Trophoblast cell (in vitro differentiated cells and primary cell): Measurements from ENCODE around the gene CFAP69.

Experiments used
- DNase-seq, 2 donors: peaks; one replicate each; pipeline ENCODE4 v3.0.0-alpha.2; 2016
- H2AFZ ChIP-seq: 2 replicates; pipeline ENCODE4 v1.6.1; 2013; ENCODE audit warnings: low read length, moderate library complexity, mild to moderate bottlenecking; ENCODE audit not compliant: insufficient read depth, poor library complexity
- H2AK5ac ChIP-seq: 2 replicates; pipeline ENCODE4 v1.6.1; 2013; ENCODE audit warnings: mild to moderate bottlenecking, low read length
- H2BK120ac ChIP-seq: 2 replicates; pipeline ENCODE4 v1.6.1; 2013; ENCODE audit warnings: low read length, mild to moderate bottlenecking, moderate library complexity; ENCODE audit not compliant: insufficient read depth, poor library complexity
- H2BK12ac ChIP-seq: 2 replicates; pipeline ENCODE4 v1.6.1; 2013; ENCODE audit warnings: mild to moderate bottlenecking, low read length, moderate library complexity
- H2BK5ac ChIP-seq: 2 replicates; pipeline ENCODE4 v1.6.1; 2013; ENCODE audit warnings: low read length, low read depth, moderate library complexity, mild to moderate bottlenecking; ENCODE audit not compliant: poor library complexity
- H3K14ac ChIP-seq: 2 replicates; pipeline ENCODE4 v1.6.1; 2013; ENCODE audit warnings: mild to moderate bottlenecking, low read length
- H3K18ac ChIP-seq: 2 replicates; pipeline ENCODE4 v1.6.1; 2013; ENCODE audit warnings: mild to moderate bottlenecking, low read length
- H3K23ac ChIP-seq: 2 replicates; pipeline ENCODE4 v1.6.1; 2013; ENCODE audit warnings: low read length
- H3K27ac ChIP-seq: 2 replicates; pipeline ENCODE4 v1.5.1; 2013; ENCODE audit warnings: low read depth, mild to moderate bottlenecking, inconsistent platforms, low read length, moderate library complexity
- H3K27me3 ChIP-seq: 2 replicates; pipeline ENCODE4 v1.6.1; 2013; ENCODE audit warnings: inconsistent platforms, mild to moderate bottlenecking, low read length, moderate library complexity; ENCODE audit not compliant: insufficient read depth
- H3K36me3 ChIP-seq, 2 experiments: 1 replicate in 1 of 2; 2 replicates in 1 of 2; pipeline ENCODE4 v1.6.1; 2013; ENCODE audit warnings: low read length in 2 of 2, mild to moderate bottlenecking in 2 of 2, moderate library complexity in 1 of 2; ENCODE audit not compliant: insufficient read depth in 2 of 2, control insufficient read depth in 1 of 2
- H3K4ac ChIP-seq: 2 replicates; pipeline ENCODE4 v1.6.1; 2013; ENCODE audit warnings: low read depth, mild to moderate bottlenecking, low read length, moderate library complexity
- H3K4me1 ChIP-seq, 2 experiments: 1 replicate in 1 of 2; 2 replicates in 1 of 2; pipeline ENCODE4 v1.6.1; 2013; ENCODE audit warnings: low read length in 2 of 2, mild to moderate bottlenecking in 2 of 2, moderate library complexity in 1 of 2; ENCODE audit not compliant: insufficient read depth in 2 of 2, control insufficient read depth in 1 of 2
- H3K4me2 ChIP-seq: 2 replicates; pipeline ENCODE4 v1.6.1; 2013; ENCODE audit warnings: inconsistent platforms, mild to moderate bottlenecking, low read length, moderate library complexity
- H3K4me3 ChIP-seq: 2 replicates; pipeline ENCODE4 v1.5.1; 2013; ENCODE audit warnings: mild to moderate bottlenecking, low read depth, low read length, inconsistent platforms
- H3K79me1 ChIP-seq: one replicate; pipeline ENCODE4 v1.6.1; 2013; ENCODE audit warnings: low read length
- H3K79me2 ChIP-seq: 2 replicates; pipeline ENCODE4 v1.6.1; 2013; ENCODE audit warnings: low read length, mild to moderate bottlenecking; ENCODE audit not compliant: control insufficient read depth, insufficient read depth, poor library complexity
- H3K9ac ChIP-seq: 2 replicates; pipeline ENCODE4 v1.6.1; 2013; ENCODE audit warnings: mild to moderate bottlenecking, low read length
- H3K9me3 ChIP-seq: 2 replicates; pipeline ENCODE4 v1.6.1; 2013; ENCODE audit warnings: low read depth, mild to moderate bottlenecking, control low read depth, inconsistent platforms, low read length; ENCODE audit not compliant: insufficient read depth
- H4K12ac ChIP-seq: 2 replicates; pipeline ENCODE4 v1.6.1; 2013; ENCODE audit warnings: low read depth, mild to moderate bottlenecking, low read length, moderate library complexity
- H4K8ac ChIP-seq: 2 replicates; pipeline ENCODE4 v1.6.1; 2013; ENCODE audit warnings: low read depth, mild to moderate bottlenecking, low read length, moderate library complexity
- H4K91ac ChIP-seq: one replicate; pipeline ENCODE4 v1.6.1; 2013; ENCODE audit warnings: low read depth, mild to moderate bottlenecking, low read length, moderate library complexity
- WGBS: extraction: QIAGEN DNeasy Blood & Tissue Kit; methylation state at CpG from one replicate; pipeline ENCODE4 v1.1.7; 2013; ENCODE audit warnings: missing lambda C conversion rate; ENCODE audit not compliant: insufficient read length, insufficient coverage; ENCODE audit errors: extremely low coverage; 5-methylcytosine and 5-hydroxymethylcytosine counted together

Gene CFAP69

DNA sequence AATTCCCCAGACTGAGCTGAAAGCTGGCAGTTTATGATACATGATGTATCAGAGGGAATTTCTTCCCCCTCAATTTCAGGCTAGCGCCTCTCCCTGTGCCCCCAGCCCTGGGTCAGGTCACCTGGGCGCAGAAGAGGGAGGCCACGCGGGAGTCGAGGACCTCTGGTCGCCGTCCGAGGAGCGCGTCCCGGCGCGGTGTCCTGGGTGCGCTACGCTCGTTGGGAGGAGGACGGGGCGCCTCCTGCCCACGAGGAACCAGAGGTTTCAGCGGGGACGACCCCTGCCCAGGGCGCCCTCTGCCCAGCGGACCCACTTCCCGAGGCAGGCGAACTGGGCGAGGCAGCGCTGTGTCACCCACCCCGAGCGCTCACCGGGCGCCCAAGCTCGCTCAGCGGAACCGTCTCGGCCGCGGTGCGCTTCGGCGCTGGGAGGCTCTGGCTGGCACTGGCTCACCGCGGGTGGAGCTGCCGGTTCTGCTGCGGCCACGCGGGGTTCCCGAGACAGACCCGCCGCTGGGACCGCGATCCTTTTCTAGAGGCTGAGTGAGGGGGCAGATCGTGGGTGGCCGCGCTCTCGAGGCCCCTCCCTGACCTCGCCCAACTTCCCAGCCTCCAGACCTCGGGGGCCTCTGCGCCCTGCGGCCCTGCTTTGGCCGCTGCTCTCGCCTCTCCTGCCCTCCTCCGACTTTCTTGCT is 76.0 kb downstream of the CFAP69 start, which contains the start of gene FAM237B:
Gene FAM237B, minus strand, starts transcription at position 504 of the 694 bp plus-strand sequence. CDS start 1,556 bp downstream, outside the sequence.
- H3K36me3 ChIP-seq: no peaks in the 10 kb centered on the region
- H2BK5ac ChIP-seq: no peak within 1 kb of the TSS
- no peak within 1 kb of the TSS for H3K23ac ChIP-seq
- H3K9me3 ChIP-seq: peaks cover 2% of the 10 kb centered on the region
- no peak within 1 kb of the TSS for H3K18ac ChIP-seq
- no peak within 1 kb of the TSS for H4K8ac ChIP-seq
- WGBS: no CpG with 5 or more reads among the region's 62 CpGs
- peak within 1 kb of the TSS; percentile 67 for H2AFZ ChIP-seq
- H3K4me2 ChIP-seq: peak within 1 kb of the TSS; percentile 84
- no peak within 1 kb of the TSS for H2AK5ac ChIP-seq
- no peak within 1 kb of the TSS for H3K4ac ChIP-seq
- H3K4me1 ChIP-seq: peaks cover 6 to 7% of the 10 kb centered on the region in 2 experiments
- H3K27ac ChIP-seq: no peak within 1 kb of the TSS
- H2BK120ac ChIP-seq: no peak within 1 kb of the TSS
- peaks cover 23% of the 10 kb centered on the region for H3K27me3 ChIP-seq
- no peak within 1 kb of the TSS for H3K14ac ChIP-seq
- no peak within 1 kb of the TSS for H4K12ac ChIP-seq
- no peak within 1 kb of the TSS for H3K9ac ChIP-seq
- no peak within 1 kb of the TSS for H2BK12ac ChIP-seq
- no peak within 1 kb of the TSS for H4K91ac ChIP-seq
- DNase-seq: no peak
- H3K79me2 ChIP-seq: no peaks in the 10 kb centered on the region
- H3K4me3 ChIP-seq: peak within 1 kb of the TSS; percentile 3
- H3K79me1 ChIP-seq: no peaks in the 10 kb centered on the region

DNA sequence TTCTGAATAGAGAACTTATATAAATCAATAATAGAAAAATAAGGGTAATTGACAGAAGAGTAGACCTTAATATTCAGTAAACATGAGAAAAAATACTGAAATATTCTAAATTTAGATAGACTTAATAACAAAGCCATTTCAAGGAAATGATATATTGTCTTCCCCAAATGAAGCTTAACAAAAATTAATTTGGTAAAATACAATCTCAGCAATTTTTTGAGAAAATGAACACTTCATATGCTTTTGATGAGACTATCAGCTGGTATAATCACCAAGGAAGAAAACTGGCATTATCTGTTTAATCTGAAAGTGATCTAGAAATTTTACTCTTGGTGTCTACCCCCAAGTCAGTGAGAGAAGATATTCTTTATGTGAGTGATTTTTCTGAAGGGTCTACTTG is 77.9 kb downstream of the CFAP69 start:
- no peaks in the 10 kb centered on the region for H3K79me1 ChIP-seq
- no peak overlapping the region for H3K9ac ChIP-seq
- H2BK120ac ChIP-seq: no peak overlapping the region
- no peak overlapping the region for H3K23ac ChIP-seq
- H3K36me3 ChIP-seq: no peaks in the 10 kb centered on the region
- peaks cover 6 to 7% of the 10 kb centered on the region in 2 experiments for H3K4me1 ChIP-seq
- H3K4ac ChIP-seq: no peak overlapping the region
- H3K79me2 ChIP-seq: no peaks in the 10 kb centered on the region
- no peak overlapping the region for H3K27ac ChIP-seq
- no peak overlapping the region for H3K4me2 ChIP-seq
- H4K91ac ChIP-seq: no peak overlapping the region
- no peak overlapping the region for H3K4me3 ChIP-seq
- H2AK5ac ChIP-seq: no peak overlapping the region
- H2BK5ac ChIP-seq: no peak overlapping the region
- H2AFZ ChIP-seq: no peak overlapping the region
- peaks cover 2% of the 10 kb centered on the region for H3K9me3 ChIP-seq
- peaks cover 23% of the 10 kb centered on the region for H3K27me3 ChIP-seq
- H4K12ac ChIP-seq: no peak overlapping the region
- no peak overlapping the region for H3K18ac ChIP-seq
- no peak overlapping the region for H2BK12ac ChIP-seq
- H4K8ac ChIP-seq: no peak overlapping the region
- no peak for DNase-seq
- no peak overlapping the region for H3K14ac ChIP-seq

DNA sequence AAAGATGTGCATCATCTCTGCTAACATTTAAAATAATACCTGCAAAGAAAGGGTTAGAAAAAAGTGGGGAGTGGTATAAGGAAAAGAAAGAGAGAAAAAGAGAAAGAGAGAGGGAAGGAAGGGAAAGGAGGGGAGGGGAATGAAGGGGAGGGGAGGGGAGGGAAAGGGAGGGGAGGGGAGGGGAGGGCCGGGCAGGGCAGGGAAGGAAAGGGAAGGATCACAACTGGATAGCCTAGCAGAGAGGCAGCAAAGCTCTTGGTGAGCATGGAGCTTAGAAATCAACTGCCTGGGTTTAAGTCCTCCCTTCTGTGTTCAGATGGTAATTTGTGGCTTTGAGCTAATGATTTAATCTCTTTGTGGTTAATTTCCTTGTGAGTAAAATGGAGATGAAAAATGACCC is 81.5 kb downstream of the CFAP69 start:
- no peak overlapping the region for H3K4me2 ChIP-seq
- H3K23ac ChIP-seq: no peak overlapping the region
- H3K18ac ChIP-seq: no peak overlapping the region
- no peak overlapping the region for H3K27ac ChIP-seq
- H3K9me3 ChIP-seq: no peaks in the 10 kb centered on the region
- H3K14ac ChIP-seq: no peak overlapping the region
- H4K91ac ChIP-seq: no peak overlapping the region
- no CpG with 5 or more reads among the region's 1 CpG for WGBS
- no peaks in the 10 kb centered on the region for H3K79me2 ChIP-seq
- no peak overlapping the region for H2BK12ac ChIP-seq
- H4K8ac ChIP-seq: no peak overlapping the region
- H4K12ac ChIP-seq: no peak overlapping the region
- H2AFZ ChIP-seq: no peak overlapping the region
- H3K4me1 ChIP-seq: no peaks in the 10 kb centered on the region
- DNase-seq: no peak
- H3K4ac ChIP-seq: no peak overlapping the region
- H3K4me3 ChIP-seq: no peak overlapping the region
- peaks cover 5% of the 10 kb centered on the region for H3K27me3 ChIP-seq
- H2AK5ac ChIP-seq: no peak overlapping the region
- H2BK5ac ChIP-seq: no peak overlapping the region
- no peaks in the 10 kb centered on the region for H3K79me1 ChIP-seq
- no peak overlapping the region for H3K9ac ChIP-seq
- no peaks in the 10 kb centered on the region for H3K36me3 ChIP-seq
- no peak overlapping the region for H2BK120ac ChIP-seq

DNA sequence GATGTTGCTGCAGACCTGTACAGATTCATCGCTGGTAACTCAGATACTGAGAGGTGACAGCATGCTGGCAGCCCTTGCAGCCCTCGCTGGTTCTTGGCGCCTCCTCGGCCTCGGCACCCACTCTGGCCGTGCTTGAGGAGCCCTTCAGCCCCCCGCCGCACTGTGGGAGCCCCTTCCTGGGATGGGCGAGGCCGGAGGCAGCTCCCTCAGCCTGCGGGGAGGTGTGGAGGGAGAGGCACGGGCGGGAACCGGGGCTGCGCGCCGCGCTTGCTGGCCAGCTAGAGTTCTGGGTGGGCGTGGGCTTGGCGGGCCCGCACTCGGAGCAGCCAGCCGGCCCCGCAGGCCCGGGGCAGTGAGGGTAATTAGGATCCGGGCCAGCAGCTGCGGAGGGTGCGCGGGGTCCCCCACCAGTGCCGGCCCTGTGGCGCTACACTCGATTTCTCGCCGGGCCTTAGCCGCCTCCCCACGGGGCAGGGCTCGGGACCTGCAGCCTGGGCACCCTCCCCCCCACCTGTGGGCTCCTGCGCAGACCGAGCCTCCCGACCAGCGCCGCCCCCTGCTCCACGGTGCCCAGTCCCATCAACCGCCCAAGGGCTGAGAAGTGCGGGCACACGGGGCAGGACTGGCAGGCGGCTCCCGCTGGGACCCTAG is 89.3 kb downstream of the CFAP69 start:
- Histone ChIP-seq H3K4me3 (no peak overlapping the region), H3K4me1 (no peaks in the 10 kb centered on the region), H3K79me1 (no peaks in the 10 kb centered on the region), H3K4me2 (no peak overlapping the region), H4K8ac (no peak overlapping the region), H3K27me3 (no peaks in the 10 kb centered on the region), H2BK5ac (no peak overlapping the region), H3K79me2 (no peaks in the 10 kb centered on the region), H3K9ac (no peak overlapping the region), H2AFZ (no peak overlapping the region), H4K91ac (no peak overlapping the region), H3K9me3 (peaks cover 4% of the 10 kb centered on the region), H3K4ac (no peak overlapping the region), H3K36me3 (no peaks in the 10 kb centered on the region), H3K27ac (no peak overlapping the region), H3K14ac (no peak overlapping the region), H3K23ac (no peak overlapping the region), H2BK120ac (no peak overlapping the region), H3K18ac (no peak overlapping the region), H2AK5ac (no peak overlapping the region), H2BK12ac (no peak overlapping the region), H4K12ac (no peak overlapping the region)
- DNase-seq: no peak
- no CpG with 5 or more reads among the region's 48 CpGs for WGBS
